Kidney capillary endothelial cell (primary cell): Measurements from ENCODE around the gene ITGA2.

Source experiments
- DNase-seq: peaks from one replicate; pipeline ENCODE4 v3.0.0-alpha.2; 2018; ENCODE audit warnings: low spot score

The ITGA2 gene

GRCh38 chr5:52988335-52989024, 672 bp upstream of the ITGA2 start:
- DNase-seq, result no peak

GRCh38 chr5:52989781-52990527, 802 bp downstream of the ITGA2 start:
- peak; percentile 68 for DNase-seq

GRCh38 chr5:52990528-52990925, 1.4 kb downstream of the ITGA2 start:
- no peak for DNase-seq

GRCh38 chr5:52993367-52993766, 4.2 kb downstream of the ITGA2 start:
- no peak for DNase-seq

- DNase-seq, result no peak
Observed at GRCh38 chr5:52994266-52994665, 5.1 kb downstream of the ITGA2 start.

GRCh38 chr5:52995095-52995494, 5.9 kb downstream of the ITGA2 start:
- DNase-seq, result no peak

GRCh38 chr5:52995914-52996313, 6.8 kb downstream of the ITGA2 start:
- DNase-seq, result no peak

GRCh38 chr5:52996979-52997378, 7.8 kb downstream of the ITGA2 start:
- no peak for DNase-seq

- no peak for DNase-seq
Observed at GRCh38 chr5:52997424-52997823, 8.3 kb downstream of the ITGA2 start.

GRCh38 chr5:52998552-52999313, 9.6 kb downstream of the ITGA2 start:
- no peak for DNase-seq

- no peak for DNase-seq
Observed at GRCh38 chr5:52999344-52999949, 10.3 kb downstream of the ITGA2 start.

GRCh38 chr5:53001541-53001940, 12.4 kb downstream of the ITGA2 start:
- no peak for DNase-seq

- DNase-seq, result no peak
Observed at GRCh38 chr5:53002491-53002890, 13.3 kb downstream of the ITGA2 start.

- no peak for DNase-seq
Observed at GRCh38 chr5:53003144-53003543, 14.0 kb downstream of the ITGA2 start.

GRCh38 chr5:53006911-53007890, 18.0 kb downstream of the ITGA2 start:
- no peak for DNase-seq

GRCh38 chr5:53008751-53009150, 19.6 kb downstream of the ITGA2 start:
- DNase-seq, result peak; percentile 83

GRCh38 chr5:53009816-53010215, 20.7 kb downstream of the ITGA2 start:
- DNase-seq, result no peak

GRCh38 chr5:53010814-53011213, 21.7 kb downstream of the ITGA2 start:
- DNase-seq, result no peak

- no peak for DNase-seq
Observed at GRCh38 chr5:53011233-53011632, 22.1 kb downstream of the ITGA2 start.

GRCh38 chr5:53013857-53014256, 24.7 kb downstream of the ITGA2 start:
- DNase-seq, result no peak

GRCh38 chr5:53017383-53017782, 28.2 kb downstream of the ITGA2 start:
- no peak for DNase-seq
